VCaP (cell line): Measurements from ENCODE around the gene TTLL10.
"Not testable (repeated sequence)": the region's sequence is repeated elsewhere in the genome, so short reads cannot be mapped to it uniquely, and the experiment has no call there.

Experiments used
- H3K27ac ChIP-seq: fragments of 450-650 bp; 2 replicates; pipeline ENCODE4 v1.5.1; 2017
- CTCF ChIP-seq: fragments of 450-650 bp; conservative IDR thresholded peaks from 2 replicates; pipeline ENCODE4 v1.5.1; 2017; ENCODE audit warnings: mild to moderate bottlenecking, moderate library complexity

Gene TTLL10

DNA sequence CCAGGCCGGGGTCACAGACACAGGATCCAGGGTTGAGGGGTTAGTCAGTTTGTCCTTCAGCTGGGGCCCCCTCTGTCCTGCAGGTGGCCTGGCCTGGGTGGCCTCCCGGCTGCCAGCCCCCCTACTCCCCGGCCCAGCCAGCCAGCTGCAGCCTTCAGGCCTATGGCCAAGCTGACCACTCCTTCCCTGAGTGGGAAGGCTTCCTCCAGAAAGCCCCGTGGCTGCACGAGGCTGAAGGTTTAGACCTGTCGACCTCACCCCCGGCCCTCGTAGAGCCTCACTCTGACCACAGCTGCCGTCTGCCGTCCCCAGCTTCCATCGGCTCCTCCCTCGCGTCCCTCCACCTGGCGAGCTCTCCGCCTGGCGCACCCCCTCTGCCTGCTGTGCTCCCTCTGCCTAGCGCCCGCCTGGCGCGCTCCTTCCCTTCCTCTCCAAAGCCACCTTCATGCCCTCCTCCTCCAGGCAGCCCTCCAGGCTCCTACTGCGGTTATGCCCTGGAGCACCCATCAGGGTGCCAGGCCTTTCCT is 9.6 kb downstream of the TTLL10 start:
- TF ChIP-seq CTCF, result no peak
- no peak overlapping the region for H3K27ac ChIP-seq

- H3K27ac ChIP-seq, result no peak overlapping the region
- no peak for TF ChIP-seq CTCF
Measured at GRCh38 chr1:1183833-1184775, 10.4 kb downstream of the TTLL10 start.

- no peak overlapping the region for H3K27ac ChIP-seq
- TF ChIP-seq CTCF, result no peak
Measured at GRCh38 chr1:1185101-1185765, 11.6 kb downstream of the TTLL10 start.

- TF ChIP-seq CTCF, result no peak
- H3K27ac ChIP-seq, result no peak overlapping the region
Measured at GRCh38 chr1:1187938-1188337, 14.3 kb downstream of the TTLL10 start.

GRCh38 chr1:1189111-1189510 is 15.4 kb downstream of the TTLL10 start:
- no peak for TF ChIP-seq CTCF
- H3K27ac ChIP-seq, result no peak overlapping the region

GRCh38 chr1:1191734-1192133 is 18.1 kb downstream of the TTLL10 start:
- no peak overlapping the region for H3K27ac ChIP-seq
- TF ChIP-seq CTCF, result no peak

- H3K27ac ChIP-seq, result no peak overlapping the region
- no peak for TF ChIP-seq CTCF
Measured at GRCh38 chr1:1194723-1195122, 21.0 kb downstream of the TTLL10 start.

DNA sequence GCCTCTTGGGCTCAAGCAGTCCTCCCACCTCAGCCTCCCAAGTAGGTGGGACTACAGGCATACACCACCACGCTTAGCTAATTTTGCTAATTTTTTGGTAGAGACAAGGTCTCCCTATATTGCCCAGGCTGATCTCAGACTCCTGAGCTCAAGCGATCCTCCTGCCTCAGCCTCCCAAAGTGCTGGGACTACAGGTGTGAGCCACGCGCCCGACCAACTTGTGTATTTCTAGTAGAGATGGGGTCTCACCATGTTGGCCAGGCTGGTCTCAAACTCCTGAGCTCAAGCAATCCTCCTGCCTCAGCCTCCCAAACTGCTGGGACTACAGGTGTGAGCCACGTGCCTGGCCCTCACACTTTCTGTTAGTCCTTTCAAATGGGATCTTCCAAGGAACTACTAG is 22.0 kb downstream of the TTLL10 start:
- not testable (repeated sequence) for H3K27ac ChIP-seq
